ENCODE measurements around the gene TSPAN3. TPM values are rescaled to one million over a fixed set of nuclear protein-coding genes. Genes with fewer than 3 reads are reported as not detected.

Gene TSPAN3
- total RNA-seq, 1 donor from 2014 or later = 187 TPM

DNA sequence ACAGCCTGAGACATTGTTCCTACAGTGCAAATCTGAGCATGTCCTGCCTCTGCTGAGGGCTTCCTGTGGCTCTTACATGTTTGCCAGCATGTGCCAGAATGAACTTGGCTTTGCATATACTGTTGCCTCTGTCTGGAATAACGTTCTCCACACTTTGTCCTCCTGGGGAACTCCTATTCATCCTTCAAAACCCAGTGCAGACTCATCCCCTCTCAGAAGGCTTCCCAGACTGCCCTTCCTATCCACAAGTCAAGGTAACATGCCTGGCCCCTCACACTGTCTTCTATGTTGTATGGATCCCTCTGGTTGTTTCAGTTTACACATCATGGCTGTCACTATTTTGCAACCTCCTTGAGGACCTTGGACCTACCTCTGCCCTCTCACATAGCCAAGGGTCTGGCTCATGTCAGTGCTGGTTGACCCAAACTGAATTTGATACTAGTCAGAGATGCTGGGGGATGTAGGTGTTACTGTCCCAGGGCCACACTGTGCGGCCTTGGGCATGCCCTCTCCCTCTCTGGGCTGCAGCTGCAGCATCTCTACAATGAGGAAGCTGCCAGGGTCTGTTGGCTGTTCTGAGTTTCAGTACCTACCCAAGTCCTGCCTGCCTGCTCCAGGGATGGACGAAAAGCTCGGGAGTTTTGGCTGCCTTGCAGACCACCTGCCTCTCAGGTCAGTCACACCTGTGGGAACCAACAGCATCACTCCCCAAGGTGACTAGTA lies 29.0 kb upstream of the TSPAN3 start:
- H3K36me3 ChIP-seq (ENCODE audit: control insufficient read depth, insufficient read depth, low read length) = no peaks in the 10 kb centered on the region
- DNase-seq (ENCODE audit: low read depth) = no peak
- no peak overlapping the region for H3K4me3 ChIP-seq (ENCODE audit: low read depth, low read length)
- no peak for TF ChIP-seq CTCF (IDR thresholded peaks at IDR 0.05; ENCODE audit: insufficient read depth, low read length, severe bottlenecking)
- H3K27me3 ChIP-seq (ENCODE audit: control insufficient read depth, insufficient read depth, low read length) = no peaks in the 10 kb centered on the region
- FAIRE-seq = no peak

DNA sequence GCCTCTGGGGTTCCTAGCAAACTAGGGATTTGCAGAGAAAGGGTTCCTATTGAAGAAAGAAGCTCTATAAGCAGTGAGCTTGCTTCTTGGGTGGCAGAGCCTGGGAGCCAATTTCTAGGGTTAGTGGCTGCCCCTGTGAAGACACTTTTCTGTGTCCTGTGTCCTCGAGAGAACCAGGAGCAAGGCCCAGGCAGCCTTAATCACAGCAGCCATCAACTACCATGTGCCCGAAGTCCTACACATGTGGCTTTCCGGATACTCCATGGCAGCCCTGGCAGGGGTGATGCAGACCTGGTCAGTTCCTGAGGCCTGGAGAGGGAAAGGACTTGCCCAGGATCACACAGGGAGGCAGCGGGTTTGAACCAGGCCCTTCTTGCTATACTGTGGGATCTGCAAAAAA lies 27.7 kb upstream of the TSPAN3 start:
- DNase-seq (ENCODE audit: low read depth) (no peak), FAIRE-seq (no peak)

DNA sequence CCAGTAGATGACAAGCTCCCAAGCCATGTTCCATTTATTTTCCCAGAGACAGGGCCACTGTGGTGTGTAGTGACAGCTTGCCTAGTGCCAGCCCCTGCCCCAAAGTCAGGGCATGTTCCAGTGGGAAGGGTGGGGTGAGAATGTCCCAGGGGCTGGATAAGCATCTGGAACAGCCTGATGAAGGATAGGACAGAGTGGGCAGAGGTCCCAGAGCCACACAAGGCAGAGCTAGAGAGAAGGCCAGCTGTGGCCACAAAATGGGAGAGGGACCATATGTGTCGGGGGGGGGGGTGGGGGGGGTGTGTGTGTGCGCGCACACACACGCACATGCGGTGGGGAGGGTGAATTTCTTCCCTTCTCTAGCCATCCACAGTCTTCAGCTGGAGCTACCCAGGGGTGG lies 27.0 kb upstream of the TSPAN3 start:
- DNase-seq (ENCODE audit: low read depth) = no peak
- no peak for FAIRE-seq
- no peaks in the 10 kb centered on the region for H3K36me3 ChIP-seq (ENCODE audit: control insufficient read depth, insufficient read depth, low read length)
- no peak for TF ChIP-seq CTCF (IDR thresholded peaks at IDR 0.05; ENCODE audit: insufficient read depth, low read length, severe bottlenecking)
- H3K4me3 ChIP-seq (ENCODE audit: low read depth, low read length) = no peak overlapping the region
- no peaks in the 10 kb centered on the region for H3K27me3 ChIP-seq (ENCODE audit: control insufficient read depth, insufficient read depth, low read length)

More for the DNA sequence above, 27.7 kb upstream of the TSPAN3 start:
- Histone ChIP-seq H3K36me3 (ENCODE audit: control insufficient read depth, insufficient read depth, low read length) (no peaks in the 10 kb centered on the region), H3K27me3 (ENCODE audit: control insufficient read depth, insufficient read depth, low read length) (no peaks in the 10 kb centered on the region), H3K4me3 (ENCODE audit: low read depth, low read length) (no peak overlapping the region)
- no peak for TF ChIP-seq CTCF (IDR thresholded peaks at IDR 0.05; ENCODE audit: insufficient read depth, low read length, severe bottlenecking)

DNA sequence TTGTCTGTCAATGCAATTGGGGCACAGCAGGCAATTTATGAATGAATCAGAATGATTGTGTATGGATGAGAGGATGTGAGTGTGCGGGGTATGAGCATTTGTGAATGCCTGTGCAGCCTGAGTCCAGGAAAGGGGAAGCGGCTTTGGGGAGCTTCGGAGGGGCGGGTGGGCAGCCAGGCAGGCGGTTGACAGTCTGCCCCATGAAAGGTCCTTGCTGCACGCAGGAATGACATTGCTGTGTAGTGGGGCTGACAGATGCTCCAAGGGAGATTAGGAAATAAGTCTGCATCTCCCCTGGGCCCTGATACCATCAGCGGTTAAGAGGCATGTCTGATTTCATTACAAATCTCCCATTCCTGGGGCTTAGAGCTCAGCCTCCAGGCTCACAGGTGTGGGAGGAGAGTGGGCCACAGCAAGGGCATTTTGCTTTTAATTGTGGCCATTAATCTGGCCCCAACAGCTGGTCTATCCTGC lies 26.4 kb upstream of the TSPAN3 start:
- FAIRE-seq (no peak), DNase-seq (ENCODE audit: low read depth) (no peak)
- Histone ChIP-seq H3K4me3 (ENCODE audit: low read depth, low read length) (no peak overlapping the region), H3K27me3 (ENCODE audit: control insufficient read depth, insufficient read depth, low read length) (no peaks in the 10 kb centered on the region), H3K36me3 (ENCODE audit: control insufficient read depth, insufficient read depth, low read length) (no peaks in the 10 kb centered on the region)
- TF ChIP-seq CTCF (IDR thresholded peaks at IDR 0.05; ENCODE audit: insufficient read depth, low read length, severe bottlenecking) = no peak

DNA sequence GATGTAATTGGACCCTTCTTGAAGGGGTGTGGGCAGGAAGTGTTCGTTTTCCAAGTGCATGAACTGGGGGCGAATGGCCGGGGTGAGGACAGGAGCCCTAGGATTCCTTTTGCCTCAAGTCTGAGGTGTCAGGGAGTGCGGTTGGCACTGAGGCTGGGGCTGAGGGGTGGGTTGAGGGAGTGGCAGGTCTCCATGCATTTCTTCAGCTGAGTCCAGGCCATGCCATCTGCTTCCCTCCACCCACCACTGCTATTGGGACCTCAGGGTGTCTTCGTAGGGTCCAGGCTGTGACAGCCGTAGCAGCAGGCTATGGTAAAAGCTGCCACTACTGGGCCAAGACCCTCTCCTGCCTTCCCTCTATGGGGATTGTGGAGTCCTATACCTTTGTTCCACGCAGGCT lies 25.6 kb upstream of the TSPAN3 start:
- DNase-seq (ENCODE audit: low read depth) (no peak), FAIRE-seq (no peak)
- TF ChIP-seq CTCF (IDR thresholded peaks at IDR 0.05; ENCODE audit: insufficient read depth, low read length, severe bottlenecking) = no peak
- Histone ChIP-seq H3K27me3 (ENCODE audit: control insufficient read depth, insufficient read depth, low read length) (no peaks in the 10 kb centered on the region), H3K36me3 (ENCODE audit: control insufficient read depth, insufficient read depth, low read length) (no peaks in the 10 kb centered on the region), H3K4me3 (ENCODE audit: low read depth, low read length) (no peak overlapping the region)

DNA sequence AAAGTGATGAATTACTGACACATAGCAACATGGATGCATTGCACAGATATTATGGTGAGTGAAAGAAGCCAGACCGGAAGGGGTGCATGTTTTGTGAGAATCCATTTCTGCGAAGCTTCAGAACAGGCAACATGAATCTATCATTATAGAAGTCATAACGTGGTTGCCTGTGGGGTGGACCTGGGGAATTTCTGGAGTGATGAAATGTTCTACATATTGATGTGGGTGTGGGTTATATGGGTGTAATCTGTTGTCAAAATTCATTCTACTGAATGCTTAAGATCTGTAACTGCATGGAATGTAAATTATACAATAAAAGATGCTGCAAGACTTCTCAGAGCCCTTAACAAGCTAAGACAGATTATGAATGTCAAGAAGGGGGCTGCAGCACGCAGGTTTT lies 25.2 kb upstream of the TSPAN3 start:
- H3K36me3 ChIP-seq (ENCODE audit: control insufficient read depth, insufficient read depth, low read length) = no peaks in the 10 kb centered on the region
- FAIRE-seq (no peak), DNase-seq (ENCODE audit: low read depth) (no peak)
- H3K4me3 ChIP-seq (ENCODE audit: low read depth, low read length) = no peak overlapping the region
- no peak for TF ChIP-seq CTCF (IDR thresholded peaks at IDR 0.05; ENCODE audit: insufficient read depth, low read length, severe bottlenecking)
- no peaks in the 10 kb centered on the region for H3K27me3 ChIP-seq (ENCODE audit: control insufficient read depth, insufficient read depth, low read length)

All from bronchial epithelial cell (primary cell).